ENCODE results near the gene SEC31A. TPM values are rescaled to one million over a fixed set of nuclear protein-coding genes. Genes with fewer than 3 reads are reported as not detected.

SEC31A gene
- total RNA-seq, 2 experiments from 2014 or later, result 87.9 to 89.8 TPM

DNA sequence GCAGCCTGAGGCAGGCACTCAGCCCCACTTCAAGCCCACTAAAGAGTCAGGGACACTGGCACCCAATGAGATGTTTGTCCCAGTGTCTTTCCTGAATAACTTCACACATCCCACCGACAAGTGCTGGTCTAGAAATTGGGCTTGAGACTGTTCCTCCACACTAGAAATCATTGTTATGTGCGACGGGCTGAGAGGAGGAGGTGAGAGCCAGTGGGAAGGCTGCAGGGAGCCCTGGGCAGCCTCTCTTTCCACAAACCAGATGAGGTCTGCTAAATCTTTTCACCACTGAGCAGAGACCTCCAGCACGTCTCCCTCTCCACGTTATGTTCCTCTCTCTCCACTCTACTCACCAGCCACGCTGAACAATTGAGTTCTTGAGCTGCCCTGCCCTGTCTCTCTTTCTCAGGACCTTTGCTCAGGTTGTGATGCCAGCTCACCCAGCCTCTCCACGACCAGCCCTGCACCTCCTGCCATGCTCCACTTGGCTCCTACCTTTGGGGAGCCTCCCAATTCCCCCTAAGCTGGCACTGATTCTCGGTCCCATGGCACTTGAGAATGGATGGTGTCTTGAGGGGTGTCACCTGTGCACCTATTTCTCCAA lies 100.8 kb downstream of the SEC31A start:
- no peaks in the 10 kb centered on the region for H3K27me3 Mint-ChIP-seq
- peak; percentile 22 for DNase-seq
- ATAC-seq, result no peak
- H3K4me3 Mint-ChIP-seq, result no peak overlapping the region
- CTCF ChIA-PET, result no interaction called here
- no peaks in the 10 kb centered on the region for H3K4me1 Mint-ChIP-seq
- no peaks in the 10 kb centered on the region for H3K36me3 Mint-ChIP-seq
- H3K9me3 Mint-ChIP-seq (ENCODE audit: low read depth), result no peaks in the 10 kb centered on the region
- no peak overlapping the region for H3K27ac Mint-ChIP-seq

DNA sequence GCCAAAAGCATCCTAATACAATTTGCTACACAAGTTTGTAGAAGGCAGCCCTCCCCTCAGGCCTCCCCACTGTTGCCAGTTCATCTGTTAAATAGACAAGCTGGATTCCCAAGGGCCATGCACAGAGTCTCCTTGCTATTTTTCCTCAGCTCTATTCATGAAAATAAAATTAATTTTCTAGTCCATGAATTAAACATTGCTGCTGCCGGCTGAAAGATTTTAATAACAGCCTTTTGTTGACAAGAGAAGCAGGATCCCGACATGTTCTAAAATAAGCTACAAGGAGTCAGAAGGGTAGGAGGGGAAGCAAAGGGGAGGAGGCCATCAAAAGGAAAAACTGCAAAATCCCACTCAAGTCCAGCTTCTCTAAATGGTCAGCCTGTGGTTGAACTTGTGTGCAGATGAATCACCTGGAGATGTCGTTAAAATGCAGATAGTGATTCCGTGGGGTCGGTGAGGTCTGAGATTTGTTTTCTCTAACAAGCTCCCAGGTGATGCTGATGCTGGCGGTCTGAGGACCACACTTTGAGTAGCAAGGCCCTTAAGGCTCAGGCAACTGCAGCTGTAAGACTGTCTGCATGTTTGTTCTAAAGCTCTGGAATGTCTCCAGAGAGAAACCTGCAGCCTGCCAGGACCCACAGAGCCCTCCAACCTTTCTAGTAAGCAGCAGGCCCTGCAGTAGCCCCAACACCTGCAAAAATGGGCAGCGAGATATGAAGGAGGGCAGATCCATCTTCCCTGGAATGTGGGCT lies 101.8 kb downstream of the SEC31A start:
- DNase-seq (peak; percentile 8), ATAC-seq (no peak)
- no peaks in the 10 kb centered on the region for H3K36me3 Mint-ChIP-seq
- H3K4me3 Mint-ChIP-seq, result no peak overlapping the region
- H3K27me3 Mint-ChIP-seq, result no peaks in the 10 kb centered on the region
- H3K27ac Mint-ChIP-seq, result no peak overlapping the region
- CTCF ChIA-PET, result interaction anchor here (1.2 kb wide), 1 partner anchor 50 kb away, joined by 3 read pairs; no protein-coding TSS in a partner anchor
- H3K9me3 Mint-ChIP-seq (ENCODE audit: low read depth), result no peaks in the 10 kb centered on the region
- no peaks in the 10 kb centered on the region for H3K4me1 Mint-ChIP-seq

DNA sequence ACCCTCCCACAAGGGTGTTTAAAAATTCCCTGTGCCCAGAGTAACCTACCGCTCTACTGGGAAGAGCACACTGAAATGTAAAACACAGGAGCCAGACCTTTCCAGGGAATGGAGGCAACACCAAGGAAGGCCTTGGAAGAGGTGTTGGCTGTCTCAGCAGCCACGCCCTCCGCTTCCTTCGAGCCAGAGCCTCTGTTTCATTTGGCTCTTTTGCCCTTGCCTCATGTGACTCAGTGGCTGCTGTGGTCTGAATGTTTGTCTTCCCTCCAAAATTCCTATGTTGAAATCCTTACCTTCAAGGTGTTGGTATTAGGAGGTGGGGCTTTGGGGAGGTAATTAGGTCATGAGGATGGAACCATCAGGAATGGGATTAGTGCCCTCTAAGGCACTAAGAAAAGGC lies 103.6 kb downstream of the SEC31A start:
- no peak overlapping the region for H3K4me3 Mint-ChIP-seq
- DNase-seq (peak; percentile 15), ATAC-seq (no peak)
- no peaks in the 10 kb centered on the region for H3K27me3 Mint-ChIP-seq
- H3K36me3 Mint-ChIP-seq, result no peaks in the 10 kb centered on the region
- no peak overlapping the region for H3K27ac Mint-ChIP-seq
- CTCF ChIA-PET, result no interaction called here
- no peaks in the 10 kb centered on the region for H3K9me3 Mint-ChIP-seq (ENCODE audit: low read depth)
- no peaks in the 10 kb centered on the region for H3K4me1 Mint-ChIP-seq

DNA sequence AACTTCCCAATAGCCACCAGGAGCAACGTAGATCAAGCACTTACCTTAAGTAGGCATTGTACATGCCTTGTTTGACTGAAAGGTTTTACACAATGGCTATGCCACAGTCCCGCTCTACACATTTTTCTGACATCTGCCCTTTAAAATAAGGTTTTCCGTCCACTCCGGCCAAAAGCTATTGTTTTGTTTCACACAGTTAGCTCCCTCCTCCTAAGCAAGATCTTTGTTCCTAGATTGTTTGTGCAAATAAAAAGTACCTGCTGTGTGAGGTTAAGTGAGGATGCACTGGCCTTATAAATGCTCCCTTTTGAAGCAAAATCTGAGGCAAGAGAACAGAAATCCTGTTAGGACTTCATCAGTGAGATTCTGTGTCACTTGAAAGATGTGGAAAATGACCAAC lies 104.1 kb downstream of the SEC31A start:
- Mint-ChIP-seq H3K9me3 (ENCODE audit: low read depth) (no peaks in the 10 kb centered on the region), H3K27me3 (no peaks in the 10 kb centered on the region), H3K27ac (no peak overlapping the region), H3K36me3 (no peaks in the 10 kb centered on the region), H3K4me3 (no peak overlapping the region), H3K4me1 (no peaks in the 10 kb centered on the region)
- ATAC-seq, result no peak
- peak; percentile 3 for DNase-seq
- CTCF ChIA-PET, result no interaction called here

DNA sequence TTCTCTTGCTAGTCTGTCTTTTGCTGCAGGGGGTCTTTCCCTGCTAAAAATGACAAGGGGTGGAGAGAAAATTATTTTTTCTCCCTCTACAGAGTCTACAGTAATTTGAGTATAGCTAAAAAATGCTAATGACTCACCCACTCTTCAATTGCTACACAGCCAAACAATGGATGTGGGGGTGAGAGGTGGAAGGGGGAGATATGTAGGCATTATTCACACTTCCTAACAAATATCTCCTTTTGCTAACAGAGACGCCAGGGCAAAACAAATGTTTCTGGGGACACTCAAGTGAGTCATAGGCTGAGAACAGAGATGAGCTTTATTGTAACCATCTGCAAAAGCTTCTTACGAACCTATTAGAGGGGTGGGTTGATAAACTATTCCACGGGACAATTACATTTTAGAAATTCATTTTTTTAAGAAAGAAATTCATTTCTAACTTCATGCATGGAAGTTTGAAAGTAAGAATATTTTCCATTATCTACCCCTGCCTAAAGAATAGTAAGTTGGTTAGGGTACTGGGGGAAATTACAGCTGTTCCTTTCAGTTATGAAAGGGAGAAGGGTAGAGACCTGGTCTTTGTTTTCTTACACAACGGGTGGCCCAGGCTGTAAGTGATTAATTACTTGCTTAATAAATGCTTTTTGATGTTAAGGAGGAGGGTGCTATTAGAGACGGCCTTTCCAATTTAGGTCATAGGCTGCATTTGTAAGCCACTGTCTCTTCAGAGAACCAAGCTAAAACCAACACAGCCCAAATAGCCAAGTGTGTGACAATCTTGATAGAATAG lies 105.1 kb downstream of the SEC31A start:
- H3K36me3 Mint-ChIP-seq, result no peaks in the 10 kb centered on the region
- H3K27ac Mint-ChIP-seq, result no peak overlapping the region
- H3K27me3 Mint-ChIP-seq, result no peaks in the 10 kb centered on the region
- no peaks in the 10 kb centered on the region for H3K9me3 Mint-ChIP-seq (ENCODE audit: low read depth)
- no peaks in the 10 kb centered on the region for H3K4me1 Mint-ChIP-seq
- ATAC-seq (no peak), DNase-seq (peak; percentile 11)
- H3K4me3 Mint-ChIP-seq, result no peak overlapping the region
- CTCF ChIA-PET, result interaction anchor here (1.0 kb wide), 1 partner anchor 16 kb away, joined by 3 read pairs; no protein-coding TSS in a partner anchor

DNA sequence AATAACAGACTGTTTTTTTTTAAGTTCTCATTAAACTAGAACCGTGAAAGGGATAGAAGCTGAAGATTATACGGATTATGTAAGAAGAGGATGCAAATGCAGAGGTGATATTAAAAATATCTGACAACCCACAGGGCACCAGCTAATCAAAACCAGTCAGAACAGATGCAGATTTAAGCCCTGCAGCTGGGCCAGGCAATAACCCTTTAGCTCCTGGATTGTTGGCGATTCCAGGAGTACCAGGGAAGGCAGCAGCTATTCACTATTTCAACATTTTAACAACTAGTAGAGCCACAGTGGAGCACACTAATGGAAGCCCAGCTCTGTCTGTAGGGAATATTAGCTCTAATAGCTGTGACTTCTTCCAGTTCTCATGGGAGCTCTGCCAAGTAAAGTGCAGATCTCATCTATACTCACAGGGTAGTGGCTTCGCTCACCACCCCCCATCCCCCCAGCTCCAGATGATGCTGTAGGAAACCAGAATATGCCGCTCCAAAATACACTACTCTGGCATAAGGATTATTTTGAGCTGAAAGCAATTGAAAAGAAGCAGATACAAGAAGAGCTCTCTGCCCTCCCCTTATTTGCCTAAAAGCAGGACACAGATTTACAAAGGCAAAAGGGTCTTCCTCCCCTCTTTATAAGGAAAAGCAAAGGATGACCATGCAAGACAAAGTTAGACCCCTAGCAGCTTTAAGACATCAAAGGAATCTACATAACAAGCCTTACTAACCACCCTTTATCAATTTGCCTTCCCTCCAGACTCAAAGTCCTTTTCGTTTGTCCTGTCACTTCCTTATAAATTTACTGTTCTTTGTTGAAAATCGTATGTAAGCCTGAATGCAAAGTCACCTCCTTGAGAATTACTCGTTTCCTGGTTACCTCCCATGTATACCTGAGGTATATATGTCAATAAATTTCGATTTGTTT lies 106.0 kb downstream of the SEC31A start:
- peak; percentile 15 for DNase-seq
- H3K4me1 Mint-ChIP-seq, result no peaks in the 10 kb centered on the region
- no peak overlapping the region for H3K27ac Mint-ChIP-seq
- H3K4me3 Mint-ChIP-seq, result no peak overlapping the region
- H3K27me3 Mint-ChIP-seq, result no peaks in the 10 kb centered on the region
- no peaks in the 10 kb centered on the region for H3K36me3 Mint-ChIP-seq
- CTCF ChIA-PET, result interaction anchor here (1.0 kb wide), 1 partner anchor 17 kb away, joined by 3 read pairs; no protein-coding TSS in a partner anchor
- H3K9me3 Mint-ChIP-seq (ENCODE audit: low read depth), result no peaks in the 10 kb centered on the region
- no peak for ATAC-seq

DNA sequence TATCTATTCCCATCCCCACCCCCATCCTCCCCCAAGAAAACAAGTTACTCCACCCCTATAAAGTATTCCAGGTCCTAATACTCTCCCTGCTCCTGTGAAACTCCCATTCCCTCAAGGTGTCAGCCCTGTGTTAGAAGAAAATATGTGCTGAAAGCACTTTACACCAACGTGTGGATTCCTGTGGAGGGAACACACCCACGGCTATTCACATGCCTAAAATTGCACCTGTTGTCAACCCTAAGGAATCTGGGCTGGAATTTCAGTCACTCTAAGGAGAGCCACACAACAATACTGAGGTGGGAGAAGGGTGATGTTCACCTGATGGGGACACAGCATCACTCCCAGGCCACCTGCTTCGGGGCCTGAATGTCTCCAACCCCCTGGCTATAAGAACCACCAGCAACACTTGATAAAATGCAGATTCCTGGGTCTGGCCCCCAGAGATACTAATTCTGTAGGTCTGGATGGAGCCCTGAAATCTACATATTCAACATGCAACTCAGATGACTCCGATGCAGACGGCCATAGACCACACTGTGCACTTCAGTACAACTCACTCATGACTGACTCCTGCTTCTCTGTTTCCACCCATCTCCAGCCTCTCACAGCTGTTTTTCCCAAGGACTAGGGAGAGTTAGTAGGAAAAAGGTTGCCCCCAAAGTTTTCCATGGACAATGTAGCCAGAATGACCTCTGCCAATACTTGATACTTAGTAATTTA lies 108.2 kb downstream of the SEC31A start:
- ATAC-seq (no peak), DNase-seq (no peak)
- Mint-ChIP-seq H3K4me3 (no peak overlapping the region), H3K9me3 (ENCODE audit: low read depth) (no peaks in the 10 kb centered on the region), H3K4me1 (no peaks in the 10 kb centered on the region), H3K27ac (no peak overlapping the region), H3K27me3 (no peaks in the 10 kb centered on the region), H3K36me3 (no peaks in the 10 kb centered on the region)
- CTCF ChIA-PET, result no interaction called here

DNA sequence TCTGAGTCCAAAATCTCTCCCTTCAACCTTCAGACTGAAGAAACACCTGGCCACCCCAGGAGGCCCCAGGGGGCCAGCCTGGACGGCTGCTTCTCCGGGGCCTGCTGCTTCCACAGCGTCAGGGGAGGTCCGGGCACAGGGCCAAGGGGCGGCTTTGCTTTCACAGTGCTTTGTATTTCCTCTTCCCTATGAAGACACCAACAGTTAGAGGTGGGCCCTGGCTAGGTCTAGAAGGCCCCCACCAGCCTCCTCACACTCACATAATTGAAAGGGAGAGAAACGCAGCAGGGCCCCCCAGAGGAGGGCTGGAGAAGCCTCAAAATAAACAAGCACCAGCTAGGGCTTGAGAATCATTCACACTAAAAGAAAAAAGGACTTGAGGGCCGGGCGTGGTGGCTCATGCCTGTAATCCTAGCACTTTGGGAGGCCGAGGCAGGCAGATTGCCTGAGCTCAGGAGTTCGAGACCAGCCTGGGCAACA lies 110.2 kb downstream of the SEC31A start:
- no peak for ATAC-seq
- no peak for DNase-seq
- Mint-ChIP-seq H3K4me3 (no peak overlapping the region), H3K27me3 (no peaks in the 10 kb centered on the region), H3K9me3 (ENCODE audit: low read depth) (no peaks in the 10 kb centered on the region), H3K36me3 (no peaks in the 10 kb centered on the region), H3K27ac (no peak overlapping the region), H3K4me1 (no peaks in the 10 kb centered on the region)
- CTCF ChIA-PET, result no interaction called here

DNA sequence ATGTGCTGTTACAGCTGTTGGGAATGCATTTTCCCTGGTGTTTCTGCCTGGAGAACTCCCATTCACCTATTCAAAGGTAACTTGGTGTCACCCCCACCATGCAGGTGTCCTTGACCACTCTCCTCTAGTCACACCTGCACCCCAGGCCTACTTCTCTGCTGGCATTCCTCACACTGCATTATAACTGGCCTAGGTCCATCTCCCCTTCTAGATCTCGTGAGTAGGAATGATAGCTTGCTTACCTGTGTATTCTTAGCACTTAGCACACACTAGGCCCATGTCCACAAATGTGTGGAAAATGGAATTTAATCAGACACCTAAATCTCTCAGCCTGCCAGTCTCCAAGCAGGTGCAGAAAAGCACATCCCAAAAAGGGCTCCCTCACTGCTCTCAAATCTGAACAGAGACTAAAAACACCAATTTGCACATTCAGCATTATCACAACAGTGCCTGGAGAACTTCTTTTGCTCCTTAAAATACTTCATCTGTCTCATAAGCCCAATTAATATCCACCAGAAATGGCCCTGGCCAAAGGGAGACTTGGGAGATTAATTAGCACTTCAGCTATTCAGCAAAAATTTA lies 110.7 kb downstream of the SEC31A start:
- Mint-ChIP-seq H3K27me3 (no peaks in the 10 kb centered on the region), H3K4me1 (no peaks in the 10 kb centered on the region), H3K36me3 (no peaks in the 10 kb centered on the region), H3K4me3 (no peak overlapping the region), H3K9me3 (ENCODE audit: low read depth) (no peaks in the 10 kb centered on the region), H3K27ac (no peak overlapping the region)
- DNase-seq (no peak), ATAC-seq (no peak)
- CTCF ChIA-PET, result no interaction called here

DNA sequence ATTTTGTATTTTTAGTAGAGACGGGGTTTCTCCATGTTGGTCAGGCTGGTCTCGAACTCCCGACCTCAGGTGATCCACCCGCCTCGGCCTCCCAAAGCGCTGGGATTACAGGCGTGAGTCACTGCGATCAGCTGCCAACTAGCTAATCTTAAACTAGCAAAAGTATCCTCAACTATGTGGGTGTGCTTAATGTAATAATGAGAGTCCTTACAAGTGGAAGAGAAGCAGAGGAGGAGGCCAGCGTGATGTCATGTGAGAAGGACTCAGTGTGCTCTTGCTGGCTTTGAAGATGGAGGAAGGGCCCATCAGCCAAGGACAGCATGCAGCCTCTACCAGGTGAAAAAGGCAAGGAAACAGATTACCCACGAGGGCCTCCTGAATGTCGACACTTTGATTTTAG lies 111.9 kb downstream of the SEC31A start:
- H3K4me3 Mint-ChIP-seq, result no peak overlapping the region
- H3K9me3 Mint-ChIP-seq (ENCODE audit: low read depth), result no peaks in the 10 kb centered on the region
- no peak for DNase-seq
- no peaks in the 10 kb centered on the region for H3K36me3 Mint-ChIP-seq
- no peaks in the 10 kb centered on the region for H3K27me3 Mint-ChIP-seq
- H3K4me1 Mint-ChIP-seq, result no peaks in the 10 kb centered on the region
- CTCF ChIA-PET, result no interaction called here
- no peak for ATAC-seq
- no peak overlapping the region for H3K27ac Mint-ChIP-seq

DNA sequence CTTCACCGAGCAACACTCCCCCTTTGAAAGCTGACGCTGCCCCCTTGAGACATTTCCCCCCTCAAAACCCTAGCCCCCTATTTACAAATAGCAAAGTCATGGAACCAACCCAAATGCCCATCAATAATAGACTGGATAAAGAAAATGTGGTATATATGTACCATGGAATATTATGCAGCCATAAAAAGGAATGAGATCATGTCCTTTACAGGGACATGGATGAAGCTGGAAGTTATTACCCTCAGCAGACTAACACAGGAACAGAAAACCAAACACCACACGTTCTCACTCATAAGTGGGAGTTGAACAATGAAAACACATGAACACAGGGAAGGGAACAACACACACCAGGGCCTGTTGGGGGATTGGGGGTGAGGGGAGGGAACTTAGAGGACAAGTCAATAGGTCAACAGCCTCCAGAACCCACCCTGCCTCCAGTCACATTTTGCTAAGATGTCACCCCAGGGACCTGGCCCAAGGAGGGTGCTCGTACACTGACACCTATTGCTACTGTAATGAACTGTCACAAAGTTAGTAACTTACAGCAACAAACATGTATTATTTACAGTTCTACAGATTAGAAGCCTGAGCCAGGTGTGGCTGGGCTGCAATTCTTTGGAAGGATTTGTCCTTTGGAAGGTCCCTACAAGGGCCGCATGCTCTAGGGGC lies 113.0 kb downstream of the SEC31A start:
- no peak overlapping the region for H3K4me3 Mint-ChIP-seq
- CTCF ChIA-PET, result no interaction called here
- ATAC-seq (no peak), DNase-seq (no peak)
- no peaks in the 10 kb centered on the region for H3K9me3 Mint-ChIP-seq (ENCODE audit: low read depth)
- no peaks in the 10 kb centered on the region for H3K27me3 Mint-ChIP-seq
- H3K36me3 Mint-ChIP-seq, result no peaks in the 10 kb centered on the region
- no peaks in the 10 kb centered on the region for H3K4me1 Mint-ChIP-seq
- H3K27ac Mint-ChIP-seq, result no peak overlapping the region
